GM19467 (cell line): Measurements from ENCODE around the gene PRTN3.
"Not testable (repeated sequence)": the region's sequence is repeated elsewhere in the genome, so short reads cannot be mapped to it uniquely, and the experiment has no call there.

Source experiments
- ATAC-seq: cut with Tn5 transposase; IDR thresholded peaks from one replicate; pipeline ENCODE4 v1.9.1; 2021; ENCODE audit warnings: mild to moderate bottlenecking, moderate library complexity; ENCODE audit not compliant: unreplicated experiment

Gene PRTN3

GRCh38 chr19:843836-844545 is 3.2 kb downstream of the PRTN3 start:
- no peak for ATAC-seq

GRCh38 chr19:844546-844971 is 3.8 kb downstream of the PRTN3 start:
- ATAC-seq, result no peak

- no peak for ATAC-seq
These were observed 5.1 kb downstream of the PRTN3 start for GRCh38 chr19:845707-846521.

GRCh38 chr19:848386-848921 is 7.7 kb downstream of the PRTN3 start:
- no peak for ATAC-seq

GRCh38 chr19:849195-849594 is 8.4 kb downstream of the PRTN3 start:
- not testable (repeated sequence) for ATAC-seq

- ATAC-seq, result no peak
These were observed 9.6 kb downstream of the PRTN3 start for GRCh38 chr19:850221-850978.

GRCh38 chr19:850979-851335 is 10.2 kb downstream of the PRTN3 start:
- no peak for ATAC-seq

- ATAC-seq, result no peak
These were observed 11.6 kb downstream of the PRTN3 start, which contains the start of gene ELANE for GRCh38 chr19:852136-853013. ELANE (plus strand) TSS chr19:852303; CDS start chr19:852329, 26 bp downstream.

- no peak for ATAC-seq
These were observed 12.3 kb downstream of the PRTN3 start for GRCh38 chr19:853014-853585.

GRCh38 chr19:853614-854220 is 12.9 kb downstream of the PRTN3 start:
- not testable (repeated sequence) for ATAC-seq

- no peak for ATAC-seq
These were observed 13.8 kb downstream of the PRTN3 start for GRCh38 chr19:854549-854948.

GRCh38 chr19:855142-855541 is 14.3 kb downstream of the PRTN3 start:
- no peak for ATAC-seq

- no peak for ATAC-seq
These were observed 14.8 kb downstream of the PRTN3 start for GRCh38 chr19:855566-856120.

GRCh38 chr19:858284-858683 is 17.5 kb downstream of the PRTN3 start:
- ATAC-seq, result no peak

- ATAC-seq, result no peak
These were observed 18.4 kb downstream of the PRTN3 start, which contains the start of gene CFD for GRCh38 chr19:858868-859843. CFD (plus strand) TSS chr19:859664; CDS start chr19:859690, 26 bp downstream.

GRCh38 chr19:861141-861755 is 20.4 kb downstream of the PRTN3 start:
- ATAC-seq, result no peak
